IgD-negative memory B cell (primary cell): ENCODE data around the gene FTSJ1. TPM values are rescaled to one million over a fixed set of nuclear protein-coding genes. Genes with fewer than 3 reads are reported as not detected.

Source experiments
- H3K27ac Mint-ChIP-seq, 3 donors: one replicate each; pipeline ENCODE4 v1.8.0; 2020 to 2022; ENCODE audit warnings: mild to moderate bottlenecking in 3 of 3, mixed read lengths in 3 of 3, moderate library complexity in 1 of 3
- H3K27me3 Mint-ChIP-seq: one replicate; pipeline ENCODE4 v1.8.0; 2021; ENCODE audit warnings: mixed read lengths
- H3K36me3 Mint-ChIP-seq: one replicate; pipeline ENCODE4 v1.8.0; 2020; ENCODE audit warnings: mild to moderate bottlenecking, mixed read lengths
- H3K4me1 Mint-ChIP-seq, 3 donors: one replicate each; pipeline ENCODE4 v1.8.0; 2020 to 2022; ENCODE audit warnings: mixed read lengths in 3 of 3, mild to moderate bottlenecking in 1 of 3
- H3K4me3 Mint-ChIP-seq, 4 donors: one replicate each; pipeline ENCODE4 v1.8.0; 2020 to 2022; ENCODE audit warnings: mild to moderate bottlenecking in 4 of 4, mixed read lengths in 4 of 4, moderate library complexity in 3 of 4
- H3K9me3 Mint-ChIP-seq, 3 donors: one replicate each; pipeline ENCODE4 v1.8.0; 2020 to 2021; ENCODE audit warnings: mixed read lengths in 3 of 3, mild to moderate bottlenecking in 1 of 3
- polyA plus RNA-seq: library from polyadenylated mRNA; unstranded; fragments of 300-500 nt; fragmentation: Illumina TruSeq; gene quantifications from one replicate; pipeline ENCODE4 v1.2.3, GENCODE V29; 2021

FTSJ1 gene
- polyA plus RNA-seq, 1 donor from 2014 or later: 53.8 TPM

- Mint-ChIP-seq H3K9me3 (no peaks in the 10 kb centered on the region), H3K27me3 (peaks cover 12% of the 10 kb centered on the region), H3K27ac (no peak overlapping the region), H3K4me3 (no peak overlapping the region), H3K4me1 (peaks cover 0 to 3% (median 2%) of the 10 kb centered on the region in 3 donors), H3K36me3 (no peaks in the 10 kb centered on the region)
Observed at GRCh38 chrX:48504261-48504660, 28.3 kb downstream of the FTSJ1 start.

GRCh38 chrX:48505481-48505880 lies 29.5 kb downstream of the FTSJ1 start:
- no peak overlapping the region for H3K27ac Mint-ChIP-seq
- H3K36me3 Mint-ChIP-seq: no peaks in the 10 kb centered on the region
- no peak overlapping the region for H3K4me3 Mint-ChIP-seq
- H3K27me3 Mint-ChIP-seq: peaks cover 7% of the 10 kb centered on the region
- peaks cover 0 to 2% (median 0%) of the 10 kb centered on the region in 3 donors for H3K9me3 Mint-ChIP-seq
- H3K4me1 Mint-ChIP-seq: peaks cover 0 to 8% (median 6%) of the 10 kb centered on the region in 3 donors

- H3K4me3 Mint-ChIP-seq: peak overlapping the region in 1 of 4 donors; percentile 56
- peaks cover 3% of the 10 kb centered on the region for H3K27me3 Mint-ChIP-seq
- peaks cover 0 to 2% (median 0%) of the 10 kb centered on the region in 3 donors for H3K9me3 Mint-ChIP-seq
- peaks cover 0 to 12% (median 6%) of the 10 kb centered on the region in 3 donors for H3K4me1 Mint-ChIP-seq
- H3K27ac Mint-ChIP-seq: no peak overlapping the region
- H3K36me3 Mint-ChIP-seq: no peaks in the 10 kb centered on the region
Observed at GRCh38 chrX:48507246-48507645, 31.2 kb downstream of the FTSJ1 start.

GRCh38 chrX:48508400-48509244 lies 32.6 kb downstream of the FTSJ1 start, which contains the start of gene PORCN:
PORCN (plus strand) TSS chrX:48508992; CDS start chrX:48509821, 829 bp downstream.
- H3K27me3 Mint-ChIP-seq: peaks cover 3% of the 10 kb centered on the region
- no peaks in the 10 kb centered on the region for H3K36me3 Mint-ChIP-seq
- peak within 1 kb of the TSS; percentile 67 to 96 (median 93) for H3K27ac Mint-ChIP-seq
- peak within 1 kb of the TSS; percentile 81 to 96 (median 93) for H3K4me3 Mint-ChIP-seq
- peaks cover 0 to 2% (median 0%) of the 10 kb centered on the region in 3 donors for H3K9me3 Mint-ChIP-seq
- H3K4me1 Mint-ChIP-seq: peaks cover 0 to 12% (median 6%) of the 10 kb centered on the region in 3 donors

DNA sequence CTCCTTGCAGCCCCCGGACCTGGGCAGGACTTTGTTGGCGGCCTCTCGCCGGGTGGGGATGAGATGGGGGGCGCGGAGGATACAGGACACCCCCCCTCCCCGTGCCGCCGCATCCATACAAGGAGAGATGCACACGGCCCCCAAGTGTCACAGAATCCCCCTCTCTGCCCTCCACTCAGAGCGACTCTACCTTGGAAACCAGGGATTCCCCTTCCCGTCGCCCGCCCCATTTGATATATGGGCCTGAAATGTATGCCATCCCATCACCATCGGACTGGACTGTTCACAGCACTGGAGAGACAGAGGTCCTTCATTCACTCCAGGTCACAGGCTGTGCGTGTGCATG lies 33.2 kb downstream of the FTSJ1 start:
- H3K27me3 Mint-ChIP-seq: peaks cover under 1% of the 10 kb centered on the region
- H3K36me3 Mint-ChIP-seq: no peaks in the 10 kb centered on the region
- H3K4me3 Mint-ChIP-seq: peak overlapping the region; percentile 81 to 96 (median 92)
- peaks cover 0 to 2% (median 0%) of the 10 kb centered on the region in 3 donors for H3K9me3 Mint-ChIP-seq
- peak overlapping the region; percentile 59 to 86 (median 67) for H3K27ac Mint-ChIP-seq
- H3K4me1 Mint-ChIP-seq: peaks cover 0 to 12% (median 6%) of the 10 kb centered on the region in 3 donors

GRCh38 chrX:48509619-48510018 lies 33.6 kb downstream of the FTSJ1 start:
- Mint-ChIP-seq H3K9me3 (peaks cover 0 to 2% (median 0%) of the 10 kb centered on the region in 3 donors), H3K27me3 (no peaks in the 10 kb centered on the region), H3K4me1 (peaks cover 0 to 12% (median 6%) of the 10 kb centered on the region in 3 donors), H3K36me3 (no peaks in the 10 kb centered on the region), H3K27ac (peak overlapping the region; percentile 59 to 86 (median 67)), H3K4me3 (peak overlapping the region; percentile 81 to 96 (median 92))

GRCh38 chrX:48511560-48511959 lies 35.6 kb downstream of the FTSJ1 start:
- Mint-ChIP-seq H3K36me3 (no peaks in the 10 kb centered on the region), H3K27ac (no peak overlapping the region), H3K4me1 (peaks cover 0 to 12% (median 6%) of the 10 kb centered on the region in 3 donors), H3K9me3 (peaks cover 0 to 2% (median 0%) of the 10 kb centered on the region in 3 donors), H3K4me3 (no peak overlapping the region), H3K27me3 (peaks cover 2% of the 10 kb centered on the region)

GRCh38 chrX:48512371-48512935 lies 36.5 kb downstream of the FTSJ1 start:
- no peaks in the 10 kb centered on the region for H3K36me3 Mint-ChIP-seq
- H3K4me1 Mint-ChIP-seq: peaks cover 0 to 12% (median 6%) of the 10 kb centered on the region in 3 donors
- no peak overlapping the region for H3K4me3 Mint-ChIP-seq
- peaks cover 0 to 2% (median 0%) of the 10 kb centered on the region in 3 donors for H3K9me3 Mint-ChIP-seq
- peaks cover 2% of the 10 kb centered on the region for H3K27me3 Mint-ChIP-seq
- H3K27ac Mint-ChIP-seq: no peak overlapping the region

- Mint-ChIP-seq H3K4me3 (peak overlapping the region in 2 of 4 donors; percentile 28 to 41), H3K4me1 (peaks cover 0 to 11% (median 3%) of the 10 kb centered on the region in 3 donors), H3K27ac (no peak overlapping the region)
Observed at GRCh38 chrX:48513670-48514069, 37.7 kb downstream of the FTSJ1 start.

GRCh38 chrX:48514126-48514806 lies 38.3 kb downstream of the FTSJ1 start:
- H3K36me3 Mint-ChIP-seq: no peaks in the 10 kb centered on the region
- H3K4me1 Mint-ChIP-seq: peaks cover 0 to 10% (median 3%) of the 10 kb centered on the region in 3 donors
- no peak overlapping the region for H3K27ac Mint-ChIP-seq
- peaks cover 2% of the 10 kb centered on the region for H3K27me3 Mint-ChIP-seq
- H3K9me3 Mint-ChIP-seq: peaks cover 0 to 2% (median 0%) of the 10 kb centered on the region in 3 donors
- no peak overlapping the region for H3K4me3 Mint-ChIP-seq

More at GRCh38 chrX:48513670-48514069, 37.7 kb downstream of the FTSJ1 start:
- no peaks in the 10 kb centered on the region for H3K36me3 Mint-ChIP-seq
- peaks cover 2% of the 10 kb centered on the region for H3K27me3 Mint-ChIP-seq
- peaks cover 0 to 2% (median 0%) of the 10 kb centered on the region in 3 donors for H3K9me3 Mint-ChIP-seq

- H3K4me3 Mint-ChIP-seq: no peak overlapping the region
- peaks cover 0 to under 1% (median 0%) of the 10 kb centered on the region in 3 donors for H3K9me3 Mint-ChIP-seq
- H3K27ac Mint-ChIP-seq: peak overlapping the region in 1 of 3 donors; percentile 35
- H3K27me3 Mint-ChIP-seq: peaks cover 2% of the 10 kb centered on the region
- H3K36me3 Mint-ChIP-seq: no peaks in the 10 kb centered on the region
- peaks cover 0 to 6% (median under 1%) of the 10 kb centered on the region in 3 donors for H3K4me1 Mint-ChIP-seq
Observed at GRCh38 chrX:48514868-48515460, 39.0 kb downstream of the FTSJ1 start.

DNA sequence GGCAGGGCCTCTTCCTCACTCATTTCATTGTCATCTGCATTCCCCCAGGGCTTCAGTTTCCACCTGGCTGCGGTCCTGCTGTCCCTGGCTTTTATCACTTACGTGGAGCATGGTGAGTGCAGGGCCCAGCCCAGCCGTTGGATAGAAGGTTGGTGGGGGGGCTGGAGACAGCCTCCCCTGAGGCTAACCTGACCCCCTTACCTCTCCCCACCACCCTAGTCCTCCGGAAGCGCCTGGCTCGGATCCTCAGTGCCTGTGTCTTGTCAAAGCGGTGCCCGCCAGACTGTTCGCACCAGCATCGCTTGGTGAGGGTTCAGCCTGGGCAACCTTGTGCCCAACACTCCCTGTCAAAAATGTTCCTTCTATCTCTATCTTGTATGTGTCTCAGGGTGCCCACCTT lies 39.8 kb downstream of the FTSJ1 start:
- H3K4me3 Mint-ChIP-seq: peak overlapping the region in 1 of 4 donors; percentile 10
- H3K9me3 Mint-ChIP-seq: no peaks in the 10 kb centered on the region
- peaks cover 3 to 4% (median 4%) of the 10 kb centered on the region in 3 donors for H3K4me1 Mint-ChIP-seq
- no peaks in the 10 kb centered on the region for H3K36me3 Mint-ChIP-seq
- H3K27me3 Mint-ChIP-seq: peaks cover 2% of the 10 kb centered on the region
- H3K27ac Mint-ChIP-seq: no peak overlapping the region

DNA sequence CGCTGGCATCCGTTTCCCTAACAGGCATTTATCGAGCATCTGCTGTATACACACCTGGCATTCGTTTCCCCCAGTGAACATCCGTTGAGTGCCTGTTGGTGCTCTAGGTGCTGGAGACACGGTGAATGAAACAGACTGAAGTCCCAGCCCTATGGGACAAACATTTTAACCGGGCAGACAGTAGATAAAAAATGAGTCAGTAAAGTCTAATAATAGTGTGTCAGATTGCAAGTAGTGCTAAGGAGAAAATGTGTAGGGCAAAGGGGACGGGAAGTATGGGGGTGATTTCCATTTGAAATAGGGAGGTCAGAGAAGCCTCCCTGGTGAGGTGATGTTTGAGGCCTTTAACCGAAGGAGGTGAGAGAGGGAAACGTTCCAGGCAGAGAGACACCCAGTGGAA lies 40.3 kb downstream of the FTSJ1 start:
- no peaks in the 10 kb centered on the region for H3K36me3 Mint-ChIP-seq
- H3K4me1 Mint-ChIP-seq: peaks cover 4 to 8% (median 8%) of the 10 kb centered on the region in 3 donors
- peaks cover 2% of the 10 kb centered on the region for H3K27me3 Mint-ChIP-seq
- H3K4me3 Mint-ChIP-seq: peak overlapping the region in 1 of 4 donors; percentile 10
- H3K27ac Mint-ChIP-seq: peak overlapping the region in 1 of 3 donors; percentile 49
- H3K9me3 Mint-ChIP-seq: no peaks in the 10 kb centered on the region

DNA sequence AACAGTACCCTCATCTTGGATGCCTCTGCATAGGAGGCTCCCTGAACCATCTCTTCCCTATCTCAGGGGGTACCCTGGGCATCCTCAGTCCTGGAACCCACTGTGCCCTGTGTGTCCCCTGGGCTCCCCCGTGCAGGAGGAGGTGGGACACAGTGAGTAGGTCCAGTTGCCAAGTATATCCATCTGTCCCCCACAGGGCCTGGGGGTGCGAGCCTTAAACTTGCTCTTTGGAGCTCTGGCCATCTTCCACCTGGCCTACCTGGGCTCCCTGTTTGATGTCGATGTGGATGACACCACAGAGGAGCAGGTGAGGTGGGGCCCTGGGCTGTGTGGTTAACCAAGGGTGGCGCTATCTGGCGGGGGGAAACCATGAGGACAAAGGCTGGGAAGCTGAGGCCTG lies 41.0 kb downstream of the FTSJ1 start:
- no peaks in the 10 kb centered on the region for H3K9me3 Mint-ChIP-seq
- H3K27ac Mint-ChIP-seq: no peak overlapping the region
- H3K36me3 Mint-ChIP-seq: no peaks in the 10 kb centered on the region
- H3K4me1 Mint-ChIP-seq: peaks cover 6 to 13% (median 8%) of the 10 kb centered on the region in 3 donors
- H3K4me3 Mint-ChIP-seq: peak overlapping the region in 1 of 4 donors; percentile 10
- peaks cover 2% of the 10 kb centered on the region for H3K27me3 Mint-ChIP-seq
